ENCODE measurements around the gene MAP4.
A peak's percentile ranks its signal among the peaks of the same experiment; 100 is the strongest.

Gene MAP4

GRCh38 chr3:48042071-48042760 is 26.0 kb upstream of the MAP4 start:
- TF ChIP-seq CTCF (IDR thresholded peaks at IDR 0.05; ENCODE audit: low read length, missing control alignments), result no peak
- no peak overlapping the region for H3K4me3 ChIP-seq (replicated peaks; ENCODE audit: low read depth, low read length)
- DNase-seq (ENCODE audit: low read depth), result no peak

GRCh38 chr3:48039487-48040190 is 23.4 kb upstream of the MAP4 start:
- H3K4me3 ChIP-seq (replicated peaks; ENCODE audit: low read depth, low read length), result no peak overlapping the region
- DNase-seq (ENCODE audit: low read depth), result peak; percentile 74

GRCh38 chr3:48038971-48039481 is 22.8 kb upstream of the MAP4 start:
- no peak overlapping the region for H3K4me3 ChIP-seq (replicated peaks; ENCODE audit: low read depth, low read length)
- no peak for TF ChIP-seq CTCF (IDR thresholded peaks at IDR 0.05; ENCODE audit: low read length, missing control alignments)
- no peak for DNase-seq (ENCODE audit: low read depth)

More at GRCh38 chr3:48039487-48040190, 23.4 kb upstream of the MAP4 start:
- no peak for TF ChIP-seq CTCF (IDR thresholded peaks at IDR 0.05; ENCODE audit: low read length, missing control alignments)

GRCh38 chr3:48034000-48034516 is 17.8 kb upstream of the MAP4 start:
- H3K4me3 ChIP-seq (replicated peaks; ENCODE audit: low read depth, low read length), result no peak overlapping the region
- DNase-seq (ENCODE audit: low read depth), result peak; percentile 79
- no peak for TF ChIP-seq CTCF (IDR thresholded peaks at IDR 0.05; ENCODE audit: low read length, missing control alignments)

- DNase-seq (ENCODE audit: low read depth), result no peak
- H3K4me3 ChIP-seq (replicated peaks; ENCODE audit: low read depth, low read length), result no peak overlapping the region
- TF ChIP-seq CTCF (IDR thresholded peaks at IDR 0.05; ENCODE audit: low read length, missing control alignments), result no peak
These were observed 14.0 kb upstream of the MAP4 start for GRCh38 chr3:48030188-48030587.

- H3K4me3 ChIP-seq (replicated peaks; ENCODE audit: low read depth, low read length), result no peak overlapping the region
- TF ChIP-seq CTCF (IDR thresholded peaks at IDR 0.05; ENCODE audit: low read length, missing control alignments), result no peak
- no peak for DNase-seq (ENCODE audit: low read depth)
These were observed 11.0 kb upstream of the MAP4 start for GRCh38 chr3:48026951-48027908.

Measured in fibroblast of pulmonary artery (primary cell).